A549 (cell line): ENCODE results near the gene TTC3. TPM values are rescaled to one million over a fixed set of nuclear protein-coding genes. Genes with fewer than 3 reads are reported as not detected.

Experiments
- ATAC-seq, 2 experiments: fragments of 200-7000 bp in 1 of 2; fragments of >200 bp in 1 of 2; cut with Nextera tagmentation in 1 of 2; cut with Tn5 transposase in 1 of 2; 3 replicates each; pipeline versions ENCODE4 v1.8.0 to v1.9.1; 2018 to 2020; ENCODE audit warnings: mild to moderate bottlenecking in 1 of 2, moderate library complexity in 1 of 2
- CTCF ChIA-PET: fragments of 300-600 bp; sonication (Branson Sonifier 250); formaldehyde crosslinking; extraction: SDS; loops from one replicate; lab custom pipeline; 2021; ENCODE audit warnings: antibody characterized with exemption, inconsistent platforms; lab: Yijun Ruan, JAX
- POLR2A ChIA-PET: fragments of 350-600 bp; formaldehyde crosslinking; extraction: SDS; loops from one replicate; lab custom pipeline; 2021; ENCODE audit warnings: antibody characterized with exemption, inconsistent platforms; lab: Yijun Ruan, JAX
- DNase-seq, 2 experiments: peaks; one replicate each; pipeline versions ENCODE4 v3.0.0 to v3.0.0-alpha.2; 2011 to 2016; ENCODE audit warnings: low read depth in 1 of 2, low spot score in 1 of 2
- FAIRE-seq: peaks from 2 replicates; lab custom pipeline; 2011; peaks lifted over from hg19 to GRCh38; lab: Jason Lieb, UNC
- H3K27ac ChIP-seq, 2 experiments: fragments of >200 bp; sonication (Bioruptor Twin); formaldehyde crosslinking; 3 replicates each; pipeline ENCODE4 v1.5.1; 2016 to 2017
- H3K4me1 ChIP-seq: fragments of >200 bp; sonication (Bioruptor Twin); formaldehyde crosslinking; 3 replicates; pipeline ENCODE4 v1.6.1; 2016
- H3K4me2 ChIP-seq: fragments of >200 bp; sonication (Bioruptor Twin); formaldehyde crosslinking; 3 replicates; pipeline ENCODE4 v1.6.1; 2016
- H3K4me3 ChIP-seq: fragments of >200 bp; sonication (Bioruptor Twin); formaldehyde crosslinking; 3 replicates; pipeline ENCODE4 v1.5.1; 2016
- H3K9me3 ChIP-seq: fragments of >200 bp; sonication (Bioruptor Twin); formaldehyde crosslinking; 3 replicates; pipeline ENCODE4 v1.6.1; 2016
- BHLHE40 ChIP-seq: IDR thresholded peaks from 2 replicates; pipeline ENCODE4 v1.6.1; 2012; ENCODE audit warnings: low read depth, low read length, inconsistent platforms
- CBX2 ChIP-seq: fragments of 200-600 bp; sonication (generic); IDR thresholded peaks from 2 replicates; pipeline ENCODE4 v1.6.1; 2016; ENCODE audit warnings: low read depth, mild to moderate bottlenecking, borderline replicate concordance
- CBX8 ChIP-seq: fragments of 200-600 bp; sonication (generic); IDR thresholded peaks from 2 replicates; pipeline ENCODE4 v1.6.1; 2016
- CEBPB ChIP-seq, 2 experiments: fragments of >200 bp in 1 of 2; sonication (Bioruptor Twin) in 1 of 2; formaldehyde crosslinking in 1 of 2; IDR thresholded peaks; 2 replicates each; pipeline ENCODE4 v1.6.1; 2012 to 2016
- CHD2 ChIP-seq: fragments of 150-350 bp; IDR thresholded peaks from 2 replicates; pipeline ENCODE4 v1.6.1; 2014; ENCODE audit warnings: low read length; ENCODE audit not compliant: partially characterized antibody
- FOSL2 ChIP-seq, 2 experiments: fragments of 450-650 bp in 1 of 2; fragments of >200 bp in 1 of 2; sonication (Bioruptor Twin) in 1 of 2; formaldehyde crosslinking; IDR thresholded peaks; 2 replicates each; pipeline versions ENCODE4 v1.5.0 to v1.6.1; 2016 to 2020; ENCODE audit warnings: mild to moderate bottlenecking in 1 of 2, moderate library complexity in 1 of 2
- GATA3 ChIP-seq: IDR thresholded peaks from 2 replicates; pipeline ENCODE4 v1.6.1; 2012; ENCODE audit warnings: borderline replicate concordance
- HEYL ChIP-seq: fragments of 250-450 bp; sonication (Bioruptor Pico); IDR thresholded peaks from 2 replicates; pipeline ENCODE4 v1.8.0; 2021; ENCODE audit warnings: mild to moderate bottlenecking, moderate library complexity
- HOXA7 ChIP-seq: fragments of 250-450 bp; sonication (Bioruptor Pico); IDR thresholded peaks from 2 replicates; pipeline ENCODE4 v1.5.0; 2020; ENCODE audit warnings: mild to moderate bottlenecking, moderate library complexity
- HOXB5 ChIP-seq: fragments of 250-450 bp; sonication (Bioruptor Pico); IDR thresholded peaks from 2 replicates; pipeline ENCODE4 v1.5.0; 2020; ENCODE audit warnings: mild to moderate bottlenecking, moderate library complexity
- JUN ChIP-seq, 2 experiments: fragments of >200 bp; sonication (Bioruptor Twin); formaldehyde crosslinking; IDR thresholded peaks; 2 replicates in 1 of 2; 3 replicates in 1 of 2; pipeline ENCODE4 v1.6.1; 2016 to 2017
- KDM5A ChIP-seq: fragments of 200-600 bp; sonication (generic); IDR thresholded peaks from 2 replicates; pipeline ENCODE4 v1.6.1; 2016; ENCODE audit warnings: antibody characterized with exemption, mild to moderate bottlenecking
- MAFK ChIP-seq: fragments of 450-650 bp; IDR thresholded peaks from 2 replicates; pipeline ENCODE4 v1.6.1; 2014; ENCODE audit not compliant: partially characterized antibody
- MYC ChIP-seq: IDR thresholded peaks from 2 replicates; pipeline ENCODE4 v1.6.1; 2012; ENCODE audit warnings: mild to moderate bottlenecking, inconsistent platforms, low read length, improper control_type of control experiment, borderline replicate concordance
- NFE2L2 ChIP-seq: fragments of 150-350 bp; conservative IDR thresholded peaks from 2 replicates; pipeline ENCODE4 v1.6.1; 2014; ENCODE audit warnings: low read length
- NR3C1 ChIP-seq: fragments of >200 bp; sonication (Bioruptor Twin); formaldehyde crosslinking; IDR thresholded peaks from 3 replicates; pipeline ENCODE4 v1.6.1; 2017
- PHF8 ChIP-seq: fragments of 200-600 bp; sonication (generic); IDR thresholded peaks from 2 replicates; pipeline ENCODE4 v1.6.1; 2016; ENCODE audit warnings: low read depth, mild to moderate bottlenecking, antibody characterized with exemption, moderate library complexity, borderline replicate concordance
- RFX5 ChIP-seq: fragments of 450-650 bp; IDR thresholded peaks from 2 replicates; pipeline ENCODE4 v1.7.1; 2014; ENCODE audit warnings: antibody characterized with exemption, mild to moderate bottlenecking, moderate library complexity
- RNF2 ChIP-seq: fragments of 200-600 bp; sonication (generic); IDR thresholded peaks from 2 replicates; pipeline ENCODE4 v1.6.1; 2016; ENCODE audit warnings: low read depth, mild to moderate bottlenecking, antibody characterized with exemption, moderate library complexity, borderline replicate concordance
- SMC3 ChIP-seq: fragments of >200 bp; sonication (Bioruptor Twin); formaldehyde crosslinking; IDR thresholded peaks from 3 replicates; pipeline ENCODE4 v1.6.1; 2018; ENCODE audit warnings: inconsistent platforms
- ZC3H11A ChIP-seq: fragments of 450-650 bp; IDR thresholded peaks from 2 replicates; pipeline ENCODE4 v1.6.1; 2014; ENCODE audit warnings: antibody characterized with exemption, mild to moderate bottlenecking
- WGBS: methylation state at CpG from one replicate; pipeline ENCODE4 v1.1.6; 2017; ENCODE audit errors: missing lambda C conversion rate; 5-methylcytosine and 5-hydroxymethylcytosine counted together
- polyA plus RNA-seq, 4 experiments: library from polyadenylated mRNA; depleted of rRNA in 3 of 4; stranded (reverse); fragments of >200 nt; fragmentation: RNase III in 1 of 4; extraction: RNeasy Plus Mini Kit Qiagen cat#74134 plus additional on column Dnase treatment in 1 of 4; gene quantifications; 2 replicates in 3 of 4; 3 replicates in 1 of 4; pipeline ENCODE4 v1.2.3, GENCODE V29; 2011 to 2017
- TF ChIP-seq, protein P1 (sequence below): IDR thresholded peaks from 2 replicates; pipeline ENCODE4 v1.6.1; 2012
- TF ChIP-seq, protein P2 (sequence below): fragments of >200 bp; sonication (Bioruptor Twin); formaldehyde crosslinking; IDR thresholded peaks from 3 replicates; pipeline ENCODE4 v1.6.1; 2016
- TF ChIP-seq, protein P3 (sequence below): fragments of 450-650 bp; IDR thresholded peaks from 2 replicates; pipeline ENCODE4 v1.6.1; 2014; ENCODE audit warnings: antibody characterized with exemption
- TF ChIP-seq, protein P4 (sequence below): IDR thresholded peaks from 2 replicates; pipeline ENCODE4 v1.6.1; 2012
- TF ChIP-seq, protein P5 (sequence below): fragments of 250-450 bp; sonication (Bioruptor Pico); IDR thresholded peaks from 2 replicates; pipeline ENCODE4 v1.5.0; 2021; ENCODE audit warnings: mild to moderate bottlenecking, moderate library complexity, borderline replicate concordance
- TF ChIP-seq, protein P6 (sequence below): fragments of 250-450 bp; sonication (Bioruptor Pico); IDR thresholded peaks from 2 replicates; pipeline ENCODE4 v1.5.0; 2020; ENCODE audit warnings: low read depth, mild to moderate bottlenecking, moderate library complexity

TTC3 gene
- polyA plus RNA-seq, 2 of the 4 experiments (the other 2 are of a cell fraction), result 34.2 to 62.2 TPM

DNA sequence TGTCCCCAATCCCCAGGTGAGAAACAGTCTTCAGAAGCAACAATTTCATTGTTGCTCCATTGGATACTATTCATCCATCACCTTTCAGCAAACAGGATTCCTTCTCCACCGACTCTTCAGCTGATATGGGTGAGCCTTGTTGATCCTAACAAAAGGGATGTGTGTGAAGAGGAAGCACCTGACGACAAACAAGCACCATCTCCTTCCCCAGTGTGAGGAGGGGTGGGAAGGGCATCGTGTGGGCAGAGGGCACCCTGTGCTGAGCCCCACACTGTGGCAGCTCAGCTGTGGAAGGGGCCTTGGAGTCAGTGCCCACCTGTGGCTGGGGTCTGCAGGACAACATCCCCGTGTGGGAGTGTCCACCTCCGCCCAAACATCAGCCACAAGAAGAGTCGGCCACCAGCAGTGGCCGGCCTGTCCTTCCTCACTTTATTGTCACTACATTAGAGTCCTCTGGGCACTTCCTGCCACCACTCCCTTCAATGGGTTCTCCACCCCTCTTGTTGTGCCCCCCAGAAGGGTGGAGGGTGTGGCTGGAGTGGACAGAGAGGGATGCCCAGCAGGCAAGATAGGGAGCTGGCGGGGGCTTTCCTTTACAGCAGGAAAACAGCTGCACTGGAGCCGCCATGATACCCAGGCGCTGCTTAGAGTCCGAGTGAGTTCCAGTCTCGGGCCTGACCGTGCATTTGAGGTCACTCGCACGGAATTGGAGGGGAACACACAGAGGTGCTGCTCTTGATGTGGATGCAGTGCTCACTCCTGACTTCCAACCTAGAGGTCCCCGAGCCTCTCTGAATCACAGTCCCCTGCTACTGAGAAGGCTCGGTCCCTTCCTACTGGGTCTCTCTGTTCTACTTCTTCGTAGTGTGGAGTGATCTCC, 153.2 kb downstream of the TTC3 start:
- DNase-seq (no peak), ATAC-seq (no peak), FAIRE-seq (no peak)
- 94% methylated on average over 10 of the region's 18 CpGs for WGBS
- no peaks in the 10 kb centered on the region for H3K4me1 ChIP-seq
- TF ChIP-seq RNF2 (no peak), MYC (no peak), CEBPB (IDR thresholded peaks at IDR 0.05) (no peak), BHLHE40 (no peak), MAFK (no peak), SMC3 (no peak), HEYL (CRISPR knock-in tag) (no peak), PHF8 (no peak), CBX8 (no peak), NFE2L2 (no peak), JUN (IDR thresholded peaks at IDR 0.05) (no peak), NR3C1 (no peak), KDM5A (no peak), ZC3H11A (no peak)
- TF ChIP-seq, protein P1, sequence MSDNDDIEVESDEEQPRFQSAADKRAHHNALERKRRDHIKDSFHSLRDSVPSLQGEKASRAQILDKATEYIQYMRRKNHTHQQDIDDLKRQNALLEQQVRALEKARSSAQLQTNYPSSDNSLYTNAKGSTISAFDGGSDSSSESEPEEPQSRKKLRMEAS, result no peak
- TF ChIP-seq, protein P2, sequence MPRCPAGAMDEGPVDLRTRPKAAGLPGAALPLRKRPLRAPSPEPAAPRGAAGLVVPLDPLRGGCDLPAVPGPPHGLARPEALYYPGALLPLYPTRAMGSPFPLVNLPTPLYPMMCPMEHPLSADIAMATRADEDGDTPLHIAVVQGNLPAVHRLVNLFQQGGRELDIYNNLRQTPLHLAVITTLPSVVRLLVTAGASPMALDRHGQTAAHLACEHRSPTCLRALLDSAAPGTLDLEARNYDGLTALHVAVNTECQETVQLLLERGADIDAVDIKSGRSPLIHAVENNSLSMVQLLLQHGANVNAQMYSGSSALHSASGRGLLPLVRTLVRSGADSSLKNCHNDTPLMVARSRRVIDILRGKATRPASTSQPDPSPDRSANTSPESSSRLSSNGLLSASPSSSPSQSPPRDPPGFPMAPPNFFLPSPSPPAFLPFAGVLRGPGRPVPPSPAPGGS, result no peak
- TF ChIP-seq, protein P3, sequence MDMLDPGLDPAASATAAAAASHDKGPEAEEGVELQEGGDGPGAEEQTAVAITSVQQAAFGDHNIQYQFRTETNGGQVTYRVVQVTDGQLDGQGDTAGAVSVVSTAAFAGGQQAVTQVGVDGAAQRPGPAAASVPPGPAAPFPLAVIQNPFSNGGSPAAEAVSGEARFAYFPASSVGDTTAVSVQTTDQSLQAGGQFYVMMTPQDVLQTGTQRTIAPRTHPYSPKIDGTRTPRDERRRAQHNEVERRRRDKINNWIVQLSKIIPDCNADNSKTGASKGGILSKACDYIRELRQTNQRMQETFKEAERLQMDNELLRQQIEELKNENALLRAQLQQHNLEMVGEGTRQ, result no peak
- TF ChIP-seq, protein P4, sequence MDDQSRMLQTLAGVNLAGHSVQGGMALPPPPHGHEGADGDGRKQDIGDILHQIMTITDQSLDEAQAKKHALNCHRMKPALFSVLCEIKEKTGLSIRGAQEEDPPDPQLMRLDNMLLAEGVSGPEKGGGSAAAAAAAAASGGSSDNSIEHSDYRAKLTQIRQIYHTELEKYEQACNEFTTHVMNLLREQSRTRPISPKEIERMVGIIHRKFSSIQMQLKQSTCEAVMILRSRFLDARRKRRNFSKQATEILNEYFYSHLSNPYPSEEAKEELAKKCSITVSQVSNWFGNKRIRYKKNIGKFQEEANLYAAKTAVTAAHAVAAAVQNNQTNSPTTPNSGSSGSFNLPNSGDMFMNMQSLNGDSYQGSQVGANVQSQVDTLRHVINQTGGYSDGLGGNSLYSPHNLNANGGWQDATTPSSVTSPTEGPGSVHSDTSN, result no peak
- TF ChIP-seq, protein P5, sequence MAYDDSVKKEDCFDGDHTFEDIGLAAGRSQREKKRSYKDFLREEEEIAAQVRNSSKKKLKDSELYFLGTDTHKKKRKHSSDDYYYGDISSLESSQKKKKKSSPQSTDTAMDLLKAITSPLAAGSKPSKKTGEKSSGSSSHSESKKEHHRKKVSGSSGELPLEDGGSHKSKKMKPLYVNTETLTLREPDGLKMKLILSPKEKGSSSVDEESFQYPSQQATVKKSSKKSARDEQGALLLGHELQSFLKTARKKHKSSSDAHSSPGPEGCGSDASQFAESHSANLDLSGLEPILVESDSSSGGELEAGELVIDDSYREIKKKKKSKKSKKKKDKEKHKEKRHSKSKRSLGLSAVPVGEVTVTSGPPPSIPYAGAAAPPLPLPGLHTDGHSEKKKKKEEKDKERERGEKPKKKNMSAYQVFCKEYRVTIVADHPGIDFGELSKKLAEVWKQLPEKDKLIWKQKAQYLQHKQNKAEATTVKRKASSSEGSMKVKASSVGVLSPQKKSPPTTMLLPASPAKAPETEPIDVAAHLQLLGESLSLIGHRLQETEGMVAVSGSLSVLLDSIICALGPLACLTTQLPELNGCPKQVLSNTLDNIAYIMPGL (CRISPR knock-in tag), result no peak
- H3K27ac ChIP-seq, result no peak overlapping the region
- no peak overlapping the region for H3K4me3 ChIP-seq
- H3K4me2 ChIP-seq, result no peak overlapping the region
- no peaks in the 10 kb centered on the region for H3K9me3 ChIP-seq
- CTCF ChIA-PET, result no interaction called here
- POLR2A ChIA-PET, result no interaction called here

DNA sequence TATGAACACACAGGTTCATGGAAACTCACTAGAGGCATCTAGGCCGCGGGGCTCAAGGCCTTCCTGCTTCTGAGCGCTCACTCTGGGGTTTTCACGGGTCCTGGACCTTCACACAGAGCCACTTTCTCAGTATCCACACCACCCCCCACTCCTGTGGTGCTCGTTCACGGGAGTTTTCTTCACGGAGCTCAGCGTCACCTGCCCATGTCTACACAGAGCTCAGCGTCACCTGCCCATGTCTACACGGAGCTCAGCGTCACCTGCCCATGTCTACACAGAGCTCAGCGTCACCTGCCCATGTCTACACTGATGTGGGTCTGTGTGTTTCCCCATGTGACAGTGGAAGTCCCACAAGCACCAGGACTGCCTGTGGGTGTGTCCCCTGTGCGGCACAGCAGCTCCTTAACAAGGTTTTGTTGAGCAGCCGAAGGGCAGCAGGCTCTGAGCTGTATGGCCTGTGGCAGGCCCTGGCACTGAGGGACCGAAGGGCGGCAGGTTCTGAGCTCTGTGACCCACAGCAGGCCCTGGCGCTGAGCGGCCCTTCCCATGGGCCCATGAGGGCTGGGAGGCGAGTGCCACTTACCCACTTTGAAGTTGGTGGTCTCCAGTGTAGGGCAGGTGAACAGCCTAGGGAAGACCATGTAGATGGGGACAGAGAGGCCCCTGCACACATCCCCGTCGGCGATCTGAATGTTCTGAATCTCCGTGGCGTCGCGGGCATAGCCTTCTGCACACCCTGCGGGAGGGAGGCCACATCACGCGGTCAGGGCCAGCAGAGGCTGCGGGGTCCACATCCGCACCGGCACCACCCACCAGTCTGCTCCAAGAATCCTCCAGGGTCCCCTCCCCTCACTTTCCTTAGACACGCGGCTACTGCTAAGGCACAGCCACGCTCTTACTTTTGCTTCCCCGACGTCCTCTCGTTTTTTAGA, 154.3 kb downstream of the TTC3 start:
- Histone ChIP-seq H3K9me3 (no peaks in the 10 kb centered on the region), H3K4me1 (no peaks in the 10 kb centered on the region), H3K27ac (no peak overlapping the region), H3K4me3 (no peak overlapping the region), H3K4me2 (no peak overlapping the region)
- CTCF ChIA-PET, result no interaction called here
- DNase-seq, result no peak
- TF ChIP-seq CHD2 (no peak), GATA3 (no peak), HOXB5 (CRISPR knock-in tag) (no peak), FOSL2 (IDR thresholded peaks at IDR 0.05) (no peak), FOSL2 (CRISPR knock-in tag; IDR thresholded peaks at IDR 0.05) (no peak), CBX2 (no peak), HOXA7 (CRISPR knock-in tag) (no peak), JUN (IDR thresholded peaks at IDR 0.05) (no peak), HEYL (CRISPR knock-in tag) (no peak), RFX5 (no peak), RNF2 (no peak), CEBPB (IDR thresholded peaks at IDR 0.05) (no peak)
- TF ChIP-seq, protein P6, sequence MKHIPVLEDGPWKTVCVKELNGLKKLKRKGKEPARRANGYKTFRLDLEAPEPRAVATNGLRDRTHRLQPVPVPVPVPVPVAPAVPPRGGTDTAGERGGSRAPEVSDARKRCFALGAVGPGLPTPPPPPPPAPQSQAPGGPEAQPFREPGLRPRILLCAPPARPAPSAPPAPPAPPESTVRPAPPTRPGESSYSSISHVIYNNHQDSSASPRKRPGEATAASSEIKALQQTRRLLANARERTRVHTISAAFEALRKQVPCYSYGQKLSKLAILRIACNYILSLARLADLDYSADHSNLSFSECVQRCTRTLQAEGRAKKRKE, result no peak
- TF ChIP-seq, protein P1, result no peak
- POLR2A ChIA-PET, result no interaction called here
- ATAC-seq, result no peak
- FAIRE-seq, result no peak
- 96% methylated on average over 28 of the region's 38 CpGs for WGBS
